ENCODE results near the gene SLC2A4RG. TPM values are rescaled to one million over a fixed set of nuclear protein-coding genes. Genes with fewer than 3 reads are reported as not detected.

The SLC2A4RG gene
- total RNA-seq, 4 donors from 2014 or later: 41.4 to 67.1 (median 52.7) TPM

GRCh38 chr20:63768591-63769515 is 29.3 kb downstream of the SLC2A4RG start:
- no peak for DNase-seq (ENCODE audit: extremely low spot score)
- H3K27me3 ChIP-seq: peaks cover 0 to 6% (median 0%) of the 10 kb centered on the region in 4 donors
- WGBS: 95% methylated on average over 25 of the region's 26 CpGs
- H3K4me3 ChIP-seq: no peak overlapping the region
- peaks cover 8 to 68% (median 38%) of the 10 kb centered on the region in 4 donors for H3K36me3 ChIP-seq
- peaks cover 0 to 11% (median 5%) of the 10 kb centered on the region in 4 donors for H3K4me1 ChIP-seq
- TF ChIP-seq EP300 (IDR thresholded peaks at IDR 0.05) (no peak), POLR2A (IDR thresholded peaks at IDR 0.05; ENCODE audit: low read depth) (no peak), POLR2AphosphoS5 (IDR thresholded peaks at IDR 0.05) (no peak)
- TF ChIP-seq, protein P1, sequence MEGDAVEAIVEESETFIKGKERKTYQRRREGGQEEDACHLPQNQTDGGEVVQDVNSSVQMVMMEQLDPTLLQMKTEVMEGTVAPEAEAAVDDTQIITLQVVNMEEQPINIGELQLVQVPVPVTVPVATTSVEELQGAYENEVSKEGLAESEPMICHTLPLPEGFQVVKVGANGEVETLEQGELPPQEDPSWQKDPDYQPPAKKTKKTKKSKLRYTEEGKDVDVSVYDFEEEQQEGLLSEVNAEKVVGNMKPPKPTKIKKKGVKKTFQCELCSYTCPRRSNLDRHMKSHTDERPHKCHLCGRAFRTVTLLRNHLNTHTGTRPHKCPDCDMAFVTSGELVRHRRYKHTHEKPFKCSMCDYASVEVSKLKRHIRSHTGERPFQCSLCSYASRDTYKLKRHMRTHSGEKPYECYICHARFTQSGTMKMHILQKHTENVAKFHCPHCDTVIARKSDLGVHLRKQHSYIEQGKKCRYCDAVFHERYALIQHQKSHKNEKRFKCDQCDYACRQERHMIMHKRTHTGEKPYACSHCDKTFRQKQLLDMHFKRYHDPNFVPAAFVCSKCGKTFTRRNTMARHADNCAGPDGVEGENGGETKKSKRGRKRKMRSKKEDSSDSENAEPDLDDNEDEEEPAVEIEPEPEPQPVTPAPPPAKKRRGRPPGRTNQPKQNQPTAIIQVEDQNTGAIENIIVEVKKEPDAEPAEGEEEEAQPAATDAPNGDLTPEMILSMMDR (IDR thresholded peaks at IDR 0.05): no peak
- no peak overlapping the region for H3K27ac ChIP-seq (replicated peaks in 1 of 4)
- intact Hi-C loops (cut with DNase I): no loop called here
- no peaks in the 10 kb centered on the region for H3K9me3 ChIP-seq

- Histone ChIP-seq H3K9me3 (no peaks in the 10 kb centered on the region), H3K4me1 (peaks cover 9 to 14% (median 9%) of the 10 kb centered on the region in 4 donors), H3K36me3 (peaks cover 8 to 61% (median 38%) of the 10 kb centered on the region in 4 donors), H3K4me3 (no peak overlapping the region), H3K27me3 (peaks cover 0 to 12% (median 0%) of the 10 kb centered on the region in 4 donors), H3K27ac (replicated peaks in 1 of 4) (no peak overlapping the region)
- intact Hi-C loops (cut with DNase I): no loop called here
- TF ChIP-seq POLR2A (IDR thresholded peaks at IDR 0.05; ENCODE audit: low read depth): no peak
- TF ChIP-seq, protein P1 (IDR thresholded peaks at IDR 0.05): no peak
- no peak for TF ChIP-seq EP300 (IDR thresholded peaks at IDR 0.05)
- TF ChIP-seq POLR2AphosphoS5 (IDR thresholded peaks at IDR 0.05): no peak
- 93% methylated on average over 22 of the region's 31 CpGs for WGBS
- DNase-seq (ENCODE audit: extremely low spot score): no peak
Observed at GRCh38 chr20:63769891-63770474, 30.4 kb downstream of the SLC2A4RG start.

GRCh38 chr20:63771046-63771707 is 31.6 kb downstream of the SLC2A4RG start:
- no peak for DNase-seq (ENCODE audit: extremely low spot score)
- 93% methylated on average over 21 of the region's 52 CpGs for WGBS
- intact Hi-C loops (cut with DNase I): no loop called here
- H3K36me3 ChIP-seq: peaks cover 8 to 69% (median 41%) of the 10 kb centered on the region in 4 donors
- no peaks in the 10 kb centered on the region for H3K9me3 ChIP-seq
- peaks cover 0 to 18% (median 0%) of the 10 kb centered on the region in 4 donors for H3K27me3 ChIP-seq
- TF ChIP-seq POLR2A (IDR thresholded peaks at IDR 0.05; ENCODE audit: low read depth) (no peak), EP300 (IDR thresholded peaks at IDR 0.05) (no peak), POLR2AphosphoS5 (IDR thresholded peaks at IDR 0.05) (no peak)
- TF ChIP-seq, protein P1 (IDR thresholded peaks at IDR 0.05): no peak
- peaks cover 10 to 21% (median 15%) of the 10 kb centered on the region in 4 donors for H3K4me1 ChIP-seq
- no peak overlapping the region for H3K27ac ChIP-seq (replicated peaks in 1 of 4)
- no peak overlapping the region for H3K4me3 ChIP-seq

- Histone ChIP-seq H3K9me3 (no peaks in the 10 kb centered on the region), H3K36me3 (peaks cover 8 to 57% (median 26%) of the 10 kb centered on the region in 4 donors), H3K4me1 (peaks cover 10 to 21% (median 15%) of the 10 kb centered on the region in 4 donors), H3K27ac (replicated peaks in 1 of 4) (no peak overlapping the region), H3K27me3 (peaks cover 0 to 18% (median 0%) of the 10 kb centered on the region in 4 donors), H3K4me3 (no peak overlapping the region)
- TF ChIP-seq POLR2A (IDR thresholded peaks at IDR 0.05; ENCODE audit: low read depth) (no peak), EP300 (IDR thresholded peaks at IDR 0.05) (no peak), POLR2AphosphoS5 (IDR thresholded peaks at IDR 0.05) (no peak)
- TF ChIP-seq, protein P1 (IDR thresholded peaks at IDR 0.05): no peak
- 70% methylated on average over 20 of the region's 20 CpGs for WGBS
- intact Hi-C loops (cut with DNase I): no loop called here
- no peak for DNase-seq (ENCODE audit: extremely low spot score)
Observed at GRCh38 chr20:63772781-63773518, 33.4 kb downstream of the SLC2A4RG start.
